H9 (cell line): ENCODE measurements around the gene MED13L. TPM values are rescaled to one million over a fixed set of nuclear protein-coding genes. Genes with fewer than 3 reads are reported as not detected.
A peak's percentile ranks its signal among the peaks of the same experiment; 100 is the strongest.

Source experiments
- DNase-seq: peaks from one replicate; pipeline ENCODE4 v3.0.0-alpha.2; 2017
- H2AFZ ChIP-seq: one replicate; pipeline ENCODE4 v1.6.1; 2013; ENCODE audit warnings: mild to moderate bottlenecking, low read length, control low read depth, moderate library complexity
- H2AK5ac ChIP-seq: 2 replicates; pipeline ENCODE4 v1.6.1; 2013; ENCODE audit warnings: low read length, control low read depth, mixed read lengths; ENCODE audit not compliant: insufficient read length
- H2BK120ac ChIP-seq: one replicate; pipeline ENCODE4 v1.6.1; 2013; ENCODE audit warnings: low read depth, mild to moderate bottlenecking, low read length, control low read depth, inconsistent platforms; ENCODE audit not compliant: poor library complexity, severe bottlenecking
- H2BK12ac ChIP-seq: 2 replicates; pipeline ENCODE4 v1.6.1; 2013; ENCODE audit warnings: low read length, control low read depth, mixed read lengths, low read depth; ENCODE audit not compliant: insufficient read length
- H2BK15ac ChIP-seq: 2 replicates; pipeline ENCODE4 v1.6.1; 2013; ENCODE audit warnings: low read depth, low read length, control low read depth
- H2BK20ac ChIP-seq: one replicate; pipeline ENCODE4 v1.6.1; 2013; ENCODE audit warnings: low read depth, mild to moderate bottlenecking, low read length, control low read depth, inconsistent platforms; ENCODE audit not compliant: poor library complexity, severe bottlenecking
- H2BK5ac ChIP-seq: 2 replicates; pipeline ENCODE4 v1.6.1; 2013; ENCODE audit warnings: low read length, control low read depth, mixed read lengths; ENCODE audit not compliant: insufficient read length
- H3K14ac ChIP-seq: 2 replicates; pipeline ENCODE4 v1.6.1; 2013; ENCODE audit warnings: low read length, control low read depth; ENCODE audit not compliant: insufficient read depth
- H3K18ac ChIP-seq: 2 replicates; pipeline ENCODE4 v1.6.1; 2013; ENCODE audit warnings: low read depth, mild to moderate bottlenecking, mixed read lengths, low read length, control low read depth; ENCODE audit not compliant: insufficient read length
- H3K23ac ChIP-seq: 2 replicates; pipeline ENCODE4 v1.6.1; 2013; ENCODE audit warnings: low read length, control low read depth, mixed read lengths, low read depth; ENCODE audit not compliant: insufficient read length
- H3K23me2 ChIP-seq: 2 replicates; pipeline ENCODE4 v1.6.1; 2013; ENCODE audit warnings: low read depth, mild to moderate bottlenecking, mixed read lengths, low read length, control low read depth; ENCODE audit not compliant: insufficient read length, poor library complexity, severe bottlenecking
- H3K27ac ChIP-seq: 2 replicates; pipeline ENCODE4 v1.5.1; 2013; ENCODE audit warnings: low read length, control low read depth, mixed read lengths, low read depth; ENCODE audit not compliant: insufficient read length
- H3K27me3 ChIP-seq: 2 replicates; pipeline ENCODE4 v1.6.1; 2013; ENCODE audit warnings: low read length, control low read depth, inconsistent platforms; ENCODE audit not compliant: insufficient read depth
- H3K4ac ChIP-seq: 2 replicates; pipeline ENCODE4 v1.6.1; 2013; ENCODE audit warnings: low read depth, mild to moderate bottlenecking, control low read depth, inconsistent platforms, low read length, moderate library complexity
- H3K4me1 ChIP-seq: 2 replicates; pipeline ENCODE4 v1.6.1; 2013; ENCODE audit warnings: low read length, control low read depth, inconsistent platforms; ENCODE audit not compliant: insufficient read depth
- H3K4me2 ChIP-seq: 2 replicates; pipeline ENCODE4 v1.6.1; 2013; ENCODE audit warnings: low read length, control low read depth, mixed read lengths; ENCODE audit not compliant: insufficient read length, insufficient read depth
- H3K56ac ChIP-seq: 2 replicates; pipeline ENCODE4 v1.6.1; 2013; ENCODE audit warnings: low read depth, mild to moderate bottlenecking, mixed read lengths, low read length, control low read depth; ENCODE audit not compliant: insufficient read length
- H3K79me1 ChIP-seq: 2 replicates; pipeline ENCODE4 v1.6.1; 2013; ENCODE audit warnings: low read depth, mild to moderate bottlenecking, moderate library complexity, low read length, control low read depth, inconsistent platforms; ENCODE audit not compliant: insufficient read depth, poor library complexity, severe bottlenecking
- H3K79me2 ChIP-seq: 2 replicates; pipeline ENCODE4 v1.6.1; 2013; ENCODE audit warnings: low read length, control low read depth, inconsistent platforms; ENCODE audit not compliant: insufficient read depth
- H3K9ac ChIP-seq: 2 replicates; pipeline ENCODE4 v1.6.1; 2013; ENCODE audit warnings: low read length, control low read depth, mixed read lengths; ENCODE audit not compliant: insufficient read length; ENCODE audit errors: extremely low read depth
- H3K9me3 ChIP-seq: one replicate; pipeline ENCODE4 v1.6.1; 2013; ENCODE audit warnings: low read depth, low read length, inconsistent platforms; ENCODE audit not compliant: control insufficient read depth
- H3T11ph ChIP-seq: one replicate; pipeline ENCODE4 v1.6.1; 2013; ENCODE audit warnings: mild to moderate bottlenecking, low read length, control low read depth, inconsistent platforms
- H4K20me1 ChIP-seq: one replicate; pipeline ENCODE4 v1.6.1; 2013; ENCODE audit not compliant: control insufficient read depth, insufficient read length, insufficient read depth
- H4K5ac ChIP-seq: 2 replicates; pipeline ENCODE4 v1.6.1; 2013; ENCODE audit warnings: low read depth, mild to moderate bottlenecking, mixed read lengths, low read length, control low read depth; ENCODE audit not compliant: insufficient read length
- H4K8ac ChIP-seq: replicated peaks from 2 replicates; pipeline ENCODE4 v1.6.1; 2013; ENCODE audit warnings: low read length, control low read depth, mixed read lengths, low read depth; ENCODE audit not compliant: insufficient read length
- H4K91ac ChIP-seq: 2 replicates; pipeline ENCODE4 v1.6.1; 2013; ENCODE audit warnings: low read depth, mild to moderate bottlenecking, moderate library complexity, mixed read lengths, low read length, control low read depth; ENCODE audit not compliant: insufficient read length
- H3K27ac Mint-ChIP-seq, 3 experiments: 2 replicates in 2 of 3; 3 replicates in 1 of 3; pipeline ENCODE4 v1.8.0; 2020 to 2021; ENCODE audit warnings: mixed read lengths in 3 of 3, mild to moderate bottlenecking in 1 of 3, moderate library complexity in 1 of 3
- H3K27me3 Mint-ChIP-seq: 2 replicates; pipeline ENCODE4 v1.8.0; 2021; ENCODE audit warnings: low read depth, mild to moderate bottlenecking, moderate library complexity, mixed read lengths
- H3K36me3 Mint-ChIP-seq, 3 experiments: 2 replicates in 2 of 3; 3 replicates in 1 of 3; pipeline ENCODE4 v1.8.0; 2020 to 2021; ENCODE audit warnings: low read depth in 3 of 3, mixed read lengths in 3 of 3; ENCODE audit not compliant: insufficient read depth in 1 of 3
- H3K4me1 Mint-ChIP-seq, 2 experiments: 2 replicates each; pipeline ENCODE4 v1.8.0; 2020; ENCODE audit warnings: mixed read lengths in 2 of 2
- H3K4me3 Mint-ChIP-seq, 2 experiments: 2 replicates in 1 of 2; 3 replicates in 1 of 2; pipeline ENCODE4 v1.8.0; 2020 to 2021; ENCODE audit warnings: mild to moderate bottlenecking in 2 of 2, mixed read lengths in 2 of 2, moderate library complexity in 1 of 2
- H3K9me3 Mint-ChIP-seq, 2 experiments: 2 replicates in 1 of 2; 3 replicates in 1 of 2; pipeline ENCODE4 v1.8.0; 2020; ENCODE audit warnings: mild to moderate bottlenecking in 2 of 2, mixed read lengths in 2 of 2, moderate library complexity in 1 of 2
- CTCF ChIP-seq: fragments of 200-600 bp; sonication (generic); conservative IDR thresholded peaks from 3 replicates; pipeline ENCODE4 v1.8.0; 2021; ENCODE audit warnings: antibody characterized with exemption, mild to moderate bottlenecking
- WGBS: extraction: QIAGEN DNeasy Blood & Tissue Kit; methylation state at CpG from one replicate; pipeline ENCODE4 v1.1.7; 2013; ENCODE audit warnings: missing lambda C conversion rate, low lambda C conversion rate, mixed read lengths; ENCODE audit not compliant: insufficient read length; ENCODE audit errors: extremely low coverage; 5-methylcytosine and 5-hydroxymethylcytosine counted together
- total RNA-seq: library from RNA; stranded (reverse); gene quantifications from 2 replicates; pipeline ENCODE4 v1.2.1, GENCODE V29; 2021

The MED13L gene
- total RNA-seq, 1 experiment from 2014 or later: 52.4 TPM

GRCh38 chr12:116080415-116080814, 197.1 kb downstream of the MED13L start:
- Mint-ChIP-seq H3K4me1 (peaks cover 14 to 19% of the 10 kb centered on the region in 2 experiments), H3K36me3 (no peaks in the 10 kb centered on the region), H3K4me3 (no peak overlapping the region), H3K27ac (peak overlapping the region in 1 of 3 experiments; percentile 61; a peak in 1 of 7 replicates), H3K27me3 (no peaks in the 10 kb centered on the region), H3K9me3 (no peaks in the 10 kb centered on the region)
- Histone ChIP-seq H2BK12ac (no peak overlapping the region), H4K91ac (no peak overlapping the region), H3K56ac (no peak overlapping the region), H3K27ac (no peak overlapping the region), H3K23me2 (no peaks in the 10 kb centered on the region), H2AK5ac (no peak overlapping the region), H4K8ac (no peak overlapping the region), H3K4ac (no peak overlapping the region), H3K4me2 (no peak overlapping the region), H3K27me3 (no peaks in the 10 kb centered on the region), H2BK120ac (no peak overlapping the region), H2BK20ac (no peak overlapping the region), H3K79me2 (peaks cover 2% of the 10 kb centered on the region), H2AFZ (no peak overlapping the region), H3K18ac (no peak overlapping the region), H3T11ph (no peak overlapping the region), H3K9me3 (no peaks in the 10 kb centered on the region), H3K14ac (no peak overlapping the region), H3K9ac (no peak overlapping the region), H2BK15ac (no peak overlapping the region), H4K5ac (no peak overlapping the region), H3K79me1 (no peaks in the 10 kb centered on the region), H3K4me1 (0 out of 2 replicates have a peak, but pooled peaks cover 2% of the 10 kb centered on the region), H3K23ac (no peak overlapping the region), H4K20me1 (no peaks in the 10 kb centered on the region), H2BK5ac (no peak overlapping the region)
- no peak for DNase-seq
- WGBS: no CpG with 5 or more reads among the region's 3 CpGs
- no peak for TF ChIP-seq CTCF
